Tibial nerve (tissue), 4 donors: ENCODE measurements around the gene PEX19. TPM values are rescaled to one million over a fixed set of nuclear protein-coding genes. Genes with fewer than 3 reads are reported as not detected.

Experiments used
- DNase-seq, 2 donors: peaks; one replicate each; pipeline ENCODE4 v3.0.0-alpha.2; 2019; ENCODE audit warnings: low spot score in 2 of 2
- H3K27ac ChIP-seq, 4 donors: fragments of 200-600 bp; sonication (generic) in 3 of 4; one replicate each; pipeline ENCODE4 v1.5.1; 2017 to 2019; ENCODE audit warnings: mild to moderate bottlenecking in 1 of 4
- H3K27me3 ChIP-seq, 2 donors: fragments of 200-600 bp; sonication (generic) in 1 of 2; one replicate each; pipeline versions ENCODE4 v1.5.1 to v1.6.0; 2017 to 2019
- H3K36me3 ChIP-seq, 3 donors: fragments of 200-600 bp; sonication (generic); one replicate each; pipeline ENCODE4 v1.5.1; 2018 to 2019
- H3K4me1 ChIP-seq, 4 donors: fragments of 200-600 bp; sonication (generic) in 3 of 4; one replicate each; pipeline ENCODE4 v1.5.1; 2017 to 2019
- H3K4me3 ChIP-seq, 4 donors: fragments of 200-600 bp; sonication (generic) in 3 of 4; one replicate each; pipeline ENCODE4 v1.5.1; 2017 to 2019; ENCODE audit warnings: mild to moderate bottlenecking in 1 of 4, moderate library complexity in 1 of 4
- H3K9me3 ChIP-seq, 4 donors: fragments of 200-600 bp; sonication (generic) in 3 of 4; one replicate each; pipeline ENCODE4 v1.5.1; 2017 to 2019
- EP300 ChIP-seq, 2 donors: sonication (generic); formaldehyde crosslinking; IDR thresholded peaks; one replicate each; pipeline ENCODE4 v1.6.1; 2017; ENCODE audit warnings: antibody characterized with exemption in 2 of 2, mild to moderate bottlenecking in 1 of 2
- POLR2A ChIP-seq, 2 donors: fragments of 450-650 bp; IDR thresholded peaks; one replicate each; pipeline ENCODE4 v1.6.1; 2017; ENCODE audit warnings: antibody characterized with exemption in 2 of 2, mild to moderate bottlenecking in 2 of 2, moderate library complexity in 2 of 2
- WGBS, 2 donors: methylation state at CpG; one replicate each; pipeline ENCODE4 v1.1.5; 2018; 5-methylcytosine and 5-hydroxymethylcytosine counted together
- total RNA-seq, 4 donors: library from RNA; depleted of rRNA; stranded (reverse); fragments of >200 nt; gene quantifications; one replicate each; pipeline ENCODE4 v1.1.0, GENCODE V29; 2016
- TF ChIP-seq, protein P1 (sequence below), 5 experiments: fragments of 200-600 bp in 3 of 5; fragments of 450-650 bp in 2 of 5; sonication (generic) in 3 of 5; IDR thresholded peaks; one replicate each; pipeline ENCODE4 v1.5.1; 2016 to 2019; ENCODE audit warnings: antibody characterized with exemption in 5 of 5, mild to moderate bottlenecking in 3 of 5, moderate library complexity in 2 of 5

The PEX19 gene, protein sequence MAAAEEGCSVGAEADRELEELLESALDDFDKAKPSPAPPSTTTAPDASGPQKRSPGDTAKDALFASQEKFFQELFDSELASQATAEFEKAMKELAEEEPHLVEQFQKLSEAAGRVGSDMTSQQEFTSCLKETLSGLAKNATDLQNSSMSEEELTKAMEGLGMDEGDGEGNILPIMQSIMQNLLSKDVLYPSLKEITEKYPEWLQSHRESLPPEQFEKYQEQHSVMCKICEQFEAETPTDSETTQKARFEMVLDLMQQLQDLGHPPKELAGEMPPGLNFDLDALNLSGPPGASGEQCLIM
- 10 to 100 TPM; 66.6 to 85.9 (median 71.6) TPM for total RNA-seq

DNA sequence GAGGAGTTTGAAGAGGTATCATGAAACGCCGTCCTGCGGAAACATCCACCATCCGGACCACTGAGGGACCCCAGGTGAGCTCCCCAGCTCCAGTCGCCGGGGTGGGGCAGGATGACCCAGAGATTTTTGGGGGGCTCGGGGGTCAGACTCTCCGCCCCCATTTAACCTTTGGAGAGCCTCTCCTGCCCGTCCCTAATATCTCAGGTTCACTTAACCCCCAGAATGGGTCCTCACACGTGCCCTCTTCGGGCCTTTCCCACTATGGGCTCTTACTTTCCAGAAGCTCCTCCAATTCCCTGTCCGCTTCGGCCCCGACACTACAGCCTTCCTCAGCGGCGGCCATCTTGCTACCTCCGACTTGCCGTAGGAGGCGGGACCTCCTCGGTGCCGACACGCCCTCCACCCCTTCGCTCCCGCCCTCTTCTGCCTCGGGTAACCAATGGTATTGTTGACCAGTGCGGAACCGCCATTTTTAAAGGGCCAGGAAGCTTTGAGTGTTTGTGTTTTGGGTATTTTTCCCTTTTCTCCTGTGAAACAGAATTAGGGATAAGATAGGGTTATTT lies at the start of gene PEX19:
PEX19 (minus strand) TSS at position 352 of the 563 bp plus-strand sequence; CDS start at position 343, 9 bp downstream.
- Histone ChIP-seq H3K36me3 (peaks cover 6 to 48% (median 28%) of the 10 kb centered on the region in 3 donors), H3K4me3 (peak within 1 kb of the TSS; percentile 61 to 91 (median 82)), H3K4me1 (peaks cover 0 to 24% (median 15%) of the 10 kb centered on the region in 4 donors), H3K27me3 (no peaks in the 10 kb centered on the region), H3K9me3 (no peaks in the 10 kb centered on the region), H3K27ac (peak within 1 kb of the TSS; percentile 71 to 91 (median 82))
- peak; percentile 20 to 97 for TF ChIP-seq EP300 (IDR thresholded peaks at IDR 0.05)
- TF ChIP-seq POLR2A (IDR thresholded peaks at IDR 0.05) = peak in 1 of 2 donors; percentile 79
- TF ChIP-seq, protein P1, sequence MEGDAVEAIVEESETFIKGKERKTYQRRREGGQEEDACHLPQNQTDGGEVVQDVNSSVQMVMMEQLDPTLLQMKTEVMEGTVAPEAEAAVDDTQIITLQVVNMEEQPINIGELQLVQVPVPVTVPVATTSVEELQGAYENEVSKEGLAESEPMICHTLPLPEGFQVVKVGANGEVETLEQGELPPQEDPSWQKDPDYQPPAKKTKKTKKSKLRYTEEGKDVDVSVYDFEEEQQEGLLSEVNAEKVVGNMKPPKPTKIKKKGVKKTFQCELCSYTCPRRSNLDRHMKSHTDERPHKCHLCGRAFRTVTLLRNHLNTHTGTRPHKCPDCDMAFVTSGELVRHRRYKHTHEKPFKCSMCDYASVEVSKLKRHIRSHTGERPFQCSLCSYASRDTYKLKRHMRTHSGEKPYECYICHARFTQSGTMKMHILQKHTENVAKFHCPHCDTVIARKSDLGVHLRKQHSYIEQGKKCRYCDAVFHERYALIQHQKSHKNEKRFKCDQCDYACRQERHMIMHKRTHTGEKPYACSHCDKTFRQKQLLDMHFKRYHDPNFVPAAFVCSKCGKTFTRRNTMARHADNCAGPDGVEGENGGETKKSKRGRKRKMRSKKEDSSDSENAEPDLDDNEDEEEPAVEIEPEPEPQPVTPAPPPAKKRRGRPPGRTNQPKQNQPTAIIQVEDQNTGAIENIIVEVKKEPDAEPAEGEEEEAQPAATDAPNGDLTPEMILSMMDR (IDR thresholded peaks at IDR 0.05) = peak in 1 of 5 experiments; percentile 23
- peak; percentile 89 to 94 for DNase-seq
- WGBS, 2 donors = 0% methylated on average over 27 of the region's 27 CpGs

DNA sequence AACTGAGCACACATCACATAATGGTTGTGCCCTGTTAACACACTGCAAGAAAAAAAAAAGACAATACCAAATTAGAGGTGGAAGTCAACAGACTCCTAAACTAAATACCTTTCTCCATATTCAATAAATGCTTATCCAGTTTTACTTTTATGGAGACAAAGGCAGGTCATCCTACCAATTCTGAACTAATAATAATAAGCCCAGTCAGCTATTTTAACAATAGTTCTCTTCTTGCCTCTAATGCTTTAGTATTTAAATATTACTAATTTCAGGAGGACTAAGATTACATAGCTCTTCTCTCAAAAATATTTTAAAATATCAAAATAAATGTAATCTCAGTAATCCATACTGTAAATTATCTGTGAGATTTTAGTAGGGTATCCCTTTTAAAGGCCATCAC lies 47.6 kb upstream of the PEX19 start:
- TF ChIP-seq, protein P1 (IDR thresholded peaks at IDR 0.05) = no peak
- TF ChIP-seq POLR2A (IDR thresholded peaks at IDR 0.05) (no peak), EP300 (IDR thresholded peaks at IDR 0.05) (no peak)
- no peak for DNase-seq
- no peaks in the 10 kb centered on the region for H3K27me3 ChIP-seq
- no peaks in the 10 kb centered on the region for H3K9me3 ChIP-seq
- no peak overlapping the region for H3K4me3 ChIP-seq
- no peak overlapping the region for H3K27ac ChIP-seq
- H3K36me3 ChIP-seq = peaks cover 6 to 97% (median 14%) of the 10 kb centered on the region in 3 donors
- H3K4me1 ChIP-seq = peaks cover 0 to 5% (median 0%) of the 10 kb centered on the region in 4 donors

DNA sequence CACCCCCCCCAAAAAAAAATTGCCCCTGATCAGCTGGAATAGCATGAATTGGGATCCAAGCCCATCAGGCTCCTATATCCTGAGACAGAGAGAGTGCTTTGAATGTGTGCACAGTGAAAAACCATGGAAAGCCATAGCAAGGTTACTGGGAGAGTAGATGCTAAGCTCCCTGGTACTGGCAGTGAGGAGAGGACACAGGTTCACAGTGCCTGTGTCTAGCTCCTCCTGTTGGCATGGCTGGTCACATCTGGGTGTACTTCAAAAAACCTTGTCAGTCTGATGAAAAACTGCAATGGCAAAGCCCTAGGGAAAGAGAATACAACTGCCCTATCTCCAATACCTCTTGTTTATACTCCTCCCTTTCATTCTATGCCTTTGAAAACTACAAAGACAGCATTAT lies 45.2 kb upstream of the PEX19 start:
- no peak for TF ChIP-seq POLR2A (IDR thresholded peaks at IDR 0.05)
- TF ChIP-seq, protein P1 (IDR thresholded peaks at IDR 0.05) = no peak
- no peak for TF ChIP-seq EP300 (IDR thresholded peaks at IDR 0.05)
- no peak overlapping the region for H3K27ac ChIP-seq
- no peak for DNase-seq
- H3K4me1 ChIP-seq = no peaks in the 10 kb centered on the region
- H3K9me3 ChIP-seq = no peaks in the 10 kb centered on the region
- H3K4me3 ChIP-seq = no peak overlapping the region
- H3K27me3 ChIP-seq = no peaks in the 10 kb centered on the region
- H3K36me3 ChIP-seq = peaks cover 6 to 99% (median 14%) of the 10 kb centered on the region in 3 donors

DNA sequence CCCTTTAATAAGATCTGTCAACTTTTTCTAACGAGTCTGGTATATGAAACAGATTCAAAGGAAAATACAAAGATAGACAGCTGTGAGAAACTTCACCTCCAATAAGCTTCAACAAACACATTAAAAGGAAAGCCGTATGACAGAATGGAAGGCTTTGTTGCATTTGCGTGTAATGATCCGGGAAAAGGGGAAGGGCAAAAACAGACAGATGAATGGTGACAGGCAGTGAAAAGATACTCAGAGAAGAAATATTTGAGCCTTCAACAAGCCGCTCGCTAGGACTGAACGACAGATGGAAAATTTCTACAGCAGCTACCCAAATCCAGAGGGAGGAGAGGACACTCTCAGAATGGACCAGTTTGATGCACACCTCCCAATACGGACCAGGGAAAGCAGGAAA lies 43.3 kb upstream of the PEX19 start:
- Histone ChIP-seq H3K4me3 (no peak overlapping the region), H3K27me3 (no peaks in the 10 kb centered on the region), H3K9me3 (no peaks in the 10 kb centered on the region), H3K36me3 (peaks cover 6 to 99% (median 13%) of the 10 kb centered on the region in 3 donors), H3K4me1 (no peaks in the 10 kb centered on the region), H3K27ac (no peak overlapping the region)
- 58 to 59% methylated on average over 8 of the region's 8 CpGs for WGBS, 2 donors
- TF ChIP-seq POLR2A (IDR thresholded peaks at IDR 0.05) = no peak
- TF ChIP-seq EP300 (IDR thresholded peaks at IDR 0.05) = no peak
- TF ChIP-seq, protein P1 (IDR thresholded peaks at IDR 0.05) = no peak
- no peak for DNase-seq

DNA sequence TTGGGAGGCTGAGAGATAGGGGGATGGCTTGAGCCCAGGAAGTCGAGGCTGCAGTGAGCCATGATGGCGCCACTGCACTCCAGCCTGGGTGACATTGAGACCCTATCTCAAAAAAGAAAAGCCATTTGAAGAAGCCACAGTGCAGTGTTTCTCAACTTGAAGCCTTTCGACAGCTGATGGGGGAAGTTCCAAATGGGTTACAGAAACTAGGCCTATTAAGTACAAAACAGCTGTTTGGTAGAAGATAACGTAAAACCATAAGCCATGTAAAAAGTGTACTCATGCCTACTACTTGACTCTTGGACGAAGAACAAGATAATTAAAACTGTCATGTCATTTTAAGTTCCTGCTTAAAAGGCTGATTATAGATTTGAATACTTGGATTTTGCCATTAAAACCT lies 41.5 kb upstream of the PEX19 start:
- DNase-seq = no peak
- Histone ChIP-seq H3K36me3 (peaks cover 0 to 99% (median 13%) of the 10 kb centered on the region in 3 donors), H3K27ac (no peak overlapping the region), H3K4me1 (no peaks in the 10 kb centered on the region), H3K27me3 (no peaks in the 10 kb centered on the region), H3K4me3 (no peak overlapping the region), H3K9me3 (no peaks in the 10 kb centered on the region)
- TF ChIP-seq POLR2A (IDR thresholded peaks at IDR 0.05) (no peak), EP300 (IDR thresholded peaks at IDR 0.05) (no peak)
- TF ChIP-seq, protein P1 (IDR thresholded peaks at IDR 0.05) = no peak
- 83 to 92% methylated on average over 5 of the region's 5 CpGs for WGBS, 2 donors
